ENCODE data around the gene SSBP3. TPM values are rescaled to one million over a fixed set of nuclear protein-coding genes. Genes with fewer than 3 reads are reported as not detected.

Gene SSBP3
- polyA plus RNA-seq, 1 experiment, result 34.3 TPM

GRCh38 chr1:54284781-54285529, 121.2 kb downstream of the SSBP3 start:
- no peak for DNase-seq (ENCODE audit: low read depth, low spot score)
- no peak for TF ChIP-seq CTCF (IDR thresholded peaks at IDR 0.05; ENCODE audit: low read depth, low read length)
- CTCF ChIA-PET, result interaction anchor here (1.1 kb wide), 1 partner anchor 11 kb away, joined by 4 read pairs; no protein-coding TSS in a partner anchor
- H3K27me3 ChIP-seq (ENCODE audit: control insufficient read depth, insufficient read depth, low read length), result no peaks in the 10 kb centered on the region
- no peak overlapping the region for H3K4me3 ChIP-seq (ENCODE audit: low read depth, low read length)
- H3K27ac ChIP-seq (ENCODE audit: low read depth, low read length), result no peak overlapping the region
- POLR2A ChIA-PET, result no interaction called here
- H3K9me3 ChIP-seq (ENCODE audit: control insufficient read depth, insufficient read depth, low read length), result no peaks in the 10 kb centered on the region

GRCh38 chr1:54283635-54284385, 122.4 kb downstream of the SSBP3 start:
- CTCF ChIA-PET, result no interaction called here
- H3K27ac ChIP-seq (ENCODE audit: low read depth, low read length), result no peak overlapping the region
- DNase-seq (ENCODE audit: low read depth, low spot score), result no peak
- no peaks in the 10 kb centered on the region for H3K9me3 ChIP-seq (ENCODE audit: control insufficient read depth, insufficient read depth, low read length)
- POLR2A ChIA-PET, result no interaction called here
- no peaks in the 10 kb centered on the region for H3K27me3 ChIP-seq (ENCODE audit: control insufficient read depth, insufficient read depth, low read length)
- no peak overlapping the region for H3K4me3 ChIP-seq (ENCODE audit: low read depth, low read length)
- no peak for TF ChIP-seq CTCF (IDR thresholded peaks at IDR 0.05; ENCODE audit: low read depth, low read length)

- POLR2A ChIA-PET, result no interaction called here
- CTCF ChIA-PET, result interaction anchor here (1.5 kb wide), 1 partner anchor 10 kb away, joined by 5 read pairs; no protein-coding TSS in a partner anchor
Observed at GRCh38 chr1:54282101-54282847, 123.9 kb downstream of the SSBP3 start.

GRCh38 chr1:54280651-54281050, 125.5 kb downstream of the SSBP3 start:
- H3K4me3 ChIP-seq (ENCODE audit: low read depth, low read length), result no peak overlapping the region
- no peak for TF ChIP-seq CTCF (IDR thresholded peaks at IDR 0.05; ENCODE audit: low read depth, low read length)
- POLR2A ChIA-PET, result no interaction called here
- DNase-seq (ENCODE audit: low read depth, low spot score), result no peak
- no peaks in the 10 kb centered on the region for H3K27me3 ChIP-seq (ENCODE audit: control insufficient read depth, insufficient read depth, low read length)
- H3K9me3 ChIP-seq (ENCODE audit: control insufficient read depth, insufficient read depth, low read length), result no peaks in the 10 kb centered on the region
- H3K27ac ChIP-seq (ENCODE audit: low read depth, low read length), result no peak overlapping the region
- CTCF ChIA-PET, result interaction anchor here (1.5 kb wide), 1 partner anchor 8 kb away, joined by 5 read pairs; no protein-coding TSS in a partner anchor

More at GRCh38 chr1:54282101-54282847, 123.9 kb downstream of the SSBP3 start:
- no peak for TF ChIP-seq CTCF (IDR thresholded peaks at IDR 0.05; ENCODE audit: low read depth, low read length)
- Histone ChIP-seq H3K4me3 (ENCODE audit: low read depth, low read length) (no peak overlapping the region), H3K9me3 (ENCODE audit: control insufficient read depth, insufficient read depth, low read length) (no peaks in the 10 kb centered on the region), H3K27ac (ENCODE audit: low read depth, low read length) (no peak overlapping the region), H3K27me3 (ENCODE audit: control insufficient read depth, insufficient read depth, low read length) (no peaks in the 10 kb centered on the region)
- DNase-seq (ENCODE audit: low read depth, low spot score), result no peak
